NCI-H2227 treated with DMSO at 0.1 percent for 48 hours (cell line): ENCODE data around the gene MZF1.
"Not testable (repeated sequence)": the region's sequence is repeated elsewhere in the genome, so short reads cannot be mapped to it uniquely, and the experiment has no call there.

Experiments used
- DNase-seq: peaks from one replicate; lab custom pipeline; 2025; lab: John Stamatoyannopoulos, UW

The MZF1 gene

GRCh38 chr19:58572818-58573657, at the start of gene MZF1:
MZF1 (minus strand) TSS chr19:58573335; CDS start chr19:58571389, 1,946 bp downstream.
- DNase-seq, result no peak

GRCh38 chr19:58607213-58607612, 34.1 kb upstream of the MZF1 start:
- DNase-seq, result not testable (repeated sequence)

GRCh38 chr19:58606251-58606896, 33.2 kb upstream of the MZF1 start:
- DNase-seq, result not testable (repeated sequence)

DNA sequence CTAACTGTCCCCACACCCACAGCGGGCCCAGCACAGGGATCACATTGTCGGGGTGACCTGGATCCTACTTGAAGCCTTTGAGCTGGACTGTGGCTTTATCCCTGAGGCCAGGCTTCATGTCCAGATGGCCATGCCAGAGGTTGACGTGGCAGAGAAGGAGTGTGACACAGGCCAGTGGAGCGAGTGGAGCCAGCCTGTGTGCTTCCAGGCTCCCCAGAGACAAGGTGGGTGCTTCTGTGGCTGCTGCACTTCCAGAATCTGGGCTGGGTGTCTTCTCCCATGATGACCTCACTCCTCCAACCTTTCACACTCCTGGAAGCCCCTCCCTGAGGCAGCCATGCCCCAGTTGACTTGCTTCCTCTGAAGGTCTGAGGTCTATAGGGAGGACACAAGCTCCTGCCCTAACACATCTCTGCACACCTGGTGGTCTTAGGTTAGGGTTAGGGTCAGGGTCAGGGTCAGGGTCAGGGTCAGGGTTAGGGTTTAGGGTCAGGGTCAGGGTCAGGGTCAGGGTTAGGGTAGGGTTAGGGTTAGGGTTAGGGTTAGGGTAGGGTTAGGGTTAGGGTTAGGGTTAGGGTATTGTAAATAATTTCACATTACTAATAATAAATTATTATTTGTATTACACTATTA, 13.1 kb upstream of the MZF1 start:
- no peak for DNase-seq

DNA sequence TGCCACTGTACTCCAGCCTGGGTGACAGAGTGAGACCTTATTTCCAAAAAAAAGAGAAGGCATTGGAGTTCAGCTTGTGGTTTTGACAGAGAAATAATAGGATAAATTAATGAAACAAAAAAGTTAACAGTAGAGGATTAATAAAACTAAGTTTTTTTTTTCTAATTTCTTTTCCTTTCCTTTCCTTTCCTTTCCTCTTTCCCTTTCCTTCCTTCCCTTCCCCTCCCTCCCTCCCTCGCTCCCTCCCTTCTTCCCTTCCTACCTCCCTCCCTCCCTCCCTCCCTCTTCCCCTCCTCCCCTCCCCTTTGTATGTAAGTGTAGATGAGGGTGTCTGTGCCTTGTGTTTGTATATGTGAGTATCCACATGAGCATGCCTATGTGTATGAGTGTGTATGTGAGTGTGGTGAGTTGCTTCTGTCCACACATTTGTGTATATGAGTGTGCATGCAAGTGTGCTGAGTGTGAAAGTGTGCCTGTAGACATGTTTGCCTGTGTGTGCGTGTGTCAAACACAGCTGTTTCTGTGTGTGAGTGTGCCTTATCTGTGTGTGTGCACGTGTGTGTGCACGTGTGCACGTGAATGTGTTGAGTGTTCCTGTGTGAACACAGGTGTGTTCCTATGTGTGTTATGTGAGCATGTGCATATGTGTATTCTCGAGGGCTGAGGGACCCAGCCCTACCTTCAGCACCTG, 12.5 kb upstream of the MZF1 start:
- no peak for DNase-seq

DNA sequence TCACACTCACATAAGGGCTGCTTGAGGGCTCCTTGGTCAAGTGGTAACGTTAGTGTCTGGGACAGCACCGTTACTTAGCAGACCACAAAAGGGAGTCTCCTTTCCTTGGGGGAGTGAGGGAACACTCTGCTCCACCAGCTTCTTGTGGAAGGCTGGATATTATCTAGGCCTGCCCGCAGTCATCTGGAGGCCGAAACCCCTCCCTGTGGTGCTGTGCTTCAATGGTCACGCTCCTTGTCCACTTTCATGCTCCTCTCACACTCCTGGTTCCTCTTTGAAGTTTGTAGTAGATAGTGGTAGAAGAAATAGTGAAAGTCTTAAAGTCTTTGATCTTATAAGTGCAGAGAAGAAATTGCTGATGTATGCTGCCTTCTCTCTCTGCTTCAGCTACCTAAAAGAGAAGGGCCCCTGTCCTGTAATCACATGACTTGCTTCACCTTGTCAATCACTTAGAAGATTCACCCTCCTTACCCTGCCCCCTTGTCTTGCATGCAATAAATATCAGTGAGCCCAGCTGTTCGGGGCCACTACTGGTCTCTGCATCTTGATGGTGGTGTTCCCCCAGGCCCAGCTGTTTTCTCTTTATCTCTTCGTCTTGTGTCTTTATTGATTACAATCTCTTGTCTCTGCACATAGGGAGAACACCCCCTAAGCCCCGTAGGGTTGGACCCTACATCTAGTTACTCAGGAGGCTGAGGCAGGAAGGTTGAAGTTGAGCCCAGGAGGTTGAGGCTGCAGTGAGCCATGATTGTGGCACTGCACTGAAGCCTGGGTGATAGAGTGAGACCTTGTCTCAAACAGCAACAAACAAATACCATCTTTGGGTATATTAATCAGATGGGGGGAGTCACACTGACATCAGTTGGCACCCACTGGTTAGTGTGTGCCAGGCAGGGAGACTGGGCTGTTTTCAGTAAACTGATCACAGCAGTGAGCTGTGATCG, 11.6 kb upstream of the MZF1 start:
- no peak for DNase-seq

DNA sequence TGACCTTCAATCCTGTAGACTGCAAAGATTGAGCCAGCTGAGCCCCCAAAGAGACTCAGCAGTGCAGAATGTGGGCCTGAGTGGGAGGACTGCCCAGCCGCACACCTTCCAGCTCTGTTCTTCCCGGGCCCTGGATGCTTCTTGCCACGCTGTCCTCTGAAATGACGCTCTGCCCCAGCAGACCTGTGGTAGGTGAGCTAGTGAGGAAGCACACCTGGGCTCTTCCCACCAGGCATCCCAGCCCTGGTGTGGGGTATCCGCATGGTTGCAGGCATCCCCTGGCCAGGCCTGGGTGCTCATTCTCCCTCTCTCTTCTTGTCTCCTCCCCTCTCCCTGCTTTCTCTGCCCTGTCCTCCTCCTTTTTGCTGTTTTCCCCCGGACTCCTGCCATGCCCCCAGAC, 9.8 kb upstream of the MZF1 start:
- no peak for DNase-seq

- DNase-seq, result no peak
Measured at GRCh38 chr19:58581227-58582141, 8.3 kb upstream of the MZF1 start.

DNA sequence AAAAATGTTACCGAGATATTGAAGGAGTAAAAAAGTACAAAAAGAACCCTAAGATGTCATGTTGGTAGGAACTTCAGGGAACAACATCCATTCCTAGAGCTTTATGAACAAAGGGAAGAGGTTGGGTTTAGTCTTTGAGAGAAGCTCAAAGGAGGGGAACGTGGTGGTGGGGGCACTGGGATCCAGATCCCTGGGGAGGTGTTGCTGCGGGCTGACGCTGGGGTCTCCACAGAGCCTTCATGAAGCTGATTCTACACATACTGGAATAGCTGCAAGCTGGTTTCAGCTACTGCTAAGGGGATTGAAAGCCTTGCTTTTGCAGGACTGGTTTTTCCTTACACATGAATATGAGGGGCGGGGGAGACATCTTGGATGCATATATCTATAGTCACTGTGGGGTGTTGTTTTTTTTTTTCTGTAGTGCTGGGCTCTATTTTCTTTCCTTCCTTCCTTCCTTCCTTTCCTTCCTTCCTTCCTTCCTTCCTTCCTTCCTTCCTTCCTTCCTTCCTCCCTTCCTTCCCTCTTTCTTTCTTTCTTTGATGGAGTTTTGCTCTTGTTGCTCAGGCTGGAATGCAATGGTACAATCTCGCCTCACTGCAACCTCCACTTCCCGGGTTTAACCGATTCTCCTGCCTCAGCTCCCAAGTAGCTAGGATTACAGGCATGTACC, 6.5 kb upstream of the MZF1 start:
- DNase-seq, result no peak

DNA sequence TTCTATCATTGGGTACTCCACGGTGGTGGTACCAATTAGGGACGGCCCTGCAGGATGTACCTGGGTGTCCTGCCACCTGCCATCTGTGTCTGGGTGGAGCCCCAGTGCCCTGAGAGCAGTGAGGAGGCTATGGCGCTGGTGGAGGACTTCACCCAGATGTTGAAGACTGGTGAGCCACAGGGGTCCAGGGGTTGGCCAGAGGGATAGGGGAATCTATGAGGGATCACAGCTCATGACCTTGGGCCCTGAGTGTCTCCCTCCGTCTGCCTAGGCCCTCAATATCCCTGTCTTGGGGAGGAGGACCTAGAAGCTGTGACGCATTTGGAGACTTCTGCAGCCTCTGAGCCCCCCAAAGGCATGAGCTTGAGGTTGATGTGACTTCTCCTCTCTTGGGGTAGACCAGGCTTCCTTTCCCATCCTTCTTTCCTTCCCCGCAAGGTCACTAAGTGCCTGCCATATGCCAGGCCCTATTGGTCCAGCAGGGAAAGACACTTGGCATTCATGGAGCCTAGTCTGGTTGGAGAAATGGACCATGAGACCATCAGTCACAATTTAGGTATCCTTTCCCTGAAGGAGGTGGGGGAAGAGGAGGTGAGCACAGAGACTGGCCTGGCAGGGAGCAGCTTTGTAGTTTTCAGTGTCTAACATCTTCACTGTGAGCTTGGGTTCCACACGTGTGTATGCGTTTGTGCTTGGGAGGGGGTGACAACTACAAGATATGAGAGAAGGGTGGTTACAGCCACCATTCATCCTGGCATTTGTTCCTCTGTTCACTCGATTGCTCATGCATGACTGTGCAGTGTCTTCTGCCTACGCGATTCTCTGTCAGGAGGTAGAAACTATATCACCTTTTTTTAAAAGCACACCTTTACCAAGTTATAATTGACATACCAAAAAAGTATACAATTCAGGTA, 5.1 kb upstream of the MZF1 start:
- no peak for DNase-seq

GRCh38 chr19:58577581-58577980, 4.4 kb upstream of the MZF1 start:
- DNase-seq, result not testable (repeated sequence)

GRCh38 chr19:58575183-58576041, 2.3 kb upstream of the MZF1 start:
- no peak for DNase-seq

DNA sequence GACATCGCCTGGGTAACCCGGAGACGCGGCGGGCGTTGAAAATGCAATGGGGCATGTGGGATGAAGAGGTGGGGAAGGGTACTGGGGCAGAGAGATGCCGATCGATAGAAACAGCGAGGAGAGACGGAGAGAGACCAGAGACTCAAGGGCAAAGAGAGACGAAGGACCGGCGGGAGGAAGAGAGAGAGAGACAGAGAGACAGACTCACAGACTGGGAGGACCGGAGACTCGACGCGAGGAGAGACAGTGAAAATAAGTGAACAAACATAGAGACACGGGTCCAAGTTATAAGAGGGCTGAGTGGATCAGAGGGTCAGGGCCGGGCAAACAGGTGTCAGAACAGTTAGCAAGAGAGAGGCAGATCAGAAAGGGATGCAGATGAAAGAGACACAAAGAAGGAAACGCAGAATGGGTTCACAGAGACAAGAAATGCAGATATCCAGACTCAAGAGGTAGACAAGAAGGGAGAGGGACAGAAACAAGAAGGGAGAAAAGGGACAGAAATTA, 576 bp upstream of the MZF1 start:
- DNase-seq, result no peak

DNA sequence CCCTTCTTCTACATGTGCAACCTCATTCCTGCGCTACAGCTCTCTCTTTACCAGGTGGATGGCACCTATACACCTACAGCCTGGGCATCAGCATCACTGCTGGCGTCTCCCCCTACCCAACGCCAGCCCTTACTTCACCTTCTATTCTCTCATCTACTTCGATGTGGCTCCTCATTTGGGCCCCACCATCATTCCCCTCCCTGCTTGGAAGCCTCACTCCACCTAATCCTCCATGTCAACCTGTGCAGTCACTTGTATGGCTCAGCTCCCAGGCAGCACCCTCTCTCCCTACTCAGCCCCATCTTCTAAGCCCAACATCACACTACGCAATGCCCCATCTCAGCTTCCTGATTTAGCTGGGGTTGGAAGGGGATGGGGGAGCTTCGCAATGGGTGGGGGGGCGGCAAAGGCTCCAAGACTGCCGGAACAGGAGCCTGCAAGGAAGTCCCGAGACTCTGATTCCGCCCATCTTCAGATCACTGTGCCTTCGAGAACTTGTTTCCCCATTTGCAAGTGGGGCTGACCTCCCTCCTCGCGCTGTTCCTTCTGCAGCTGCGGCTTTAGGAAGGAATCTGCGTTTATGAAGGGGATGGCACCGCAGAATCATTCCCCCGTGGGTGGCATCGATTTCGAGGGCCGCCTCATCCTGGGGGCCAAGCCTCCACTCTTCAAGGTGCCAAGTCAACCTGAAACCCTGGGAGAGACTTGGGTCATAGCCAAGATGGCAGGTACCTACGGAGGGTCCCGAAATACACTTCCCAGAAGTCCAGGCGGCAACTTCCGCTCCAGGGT, 913 bp downstream of the MZF1 start:
- no peak for DNase-seq

GRCh38 chr19:58571575-58571947, 1.6 kb downstream of the MZF1 start:
- no peak for DNase-seq

DNA sequence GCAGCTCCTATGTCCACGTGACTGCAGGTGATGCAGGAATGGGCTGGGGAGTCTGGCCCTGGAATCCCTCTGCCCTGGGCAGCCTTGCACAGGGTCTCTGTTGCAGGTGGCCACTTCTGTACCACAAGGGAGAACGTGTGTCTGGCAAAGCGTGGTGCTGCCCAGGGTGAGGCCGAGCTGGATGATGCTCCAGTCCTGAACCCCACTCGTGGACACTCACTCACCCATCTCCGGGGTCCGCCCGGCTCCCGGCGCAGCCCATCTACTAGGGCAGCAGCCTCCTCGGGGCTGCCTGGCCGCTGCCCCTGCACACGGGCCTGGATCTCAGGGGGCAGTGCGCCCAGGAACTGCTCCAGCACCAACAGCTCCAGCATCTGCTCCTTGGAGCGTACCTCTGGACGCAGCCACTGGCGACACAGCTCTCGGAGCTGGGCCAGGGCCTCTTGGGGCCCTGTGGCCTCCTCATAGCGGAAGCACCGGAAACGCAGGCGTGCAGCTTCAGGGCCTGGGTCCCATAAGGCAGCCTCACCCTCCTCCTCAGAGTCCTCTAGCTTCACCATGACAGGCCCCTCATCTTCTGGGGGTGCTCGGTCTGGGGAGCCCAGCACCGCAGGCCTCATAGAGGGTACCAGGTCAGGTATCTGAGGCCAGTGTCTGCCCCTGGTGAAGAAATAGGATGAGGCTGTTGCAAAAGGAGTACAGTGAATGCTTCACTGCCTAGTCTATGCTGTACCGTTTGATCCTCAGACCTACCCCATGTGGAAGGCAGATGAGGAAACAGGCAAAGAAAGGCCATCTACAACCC, 2.2 kb downstream of the MZF1 start:
- DNase-seq, result no peak
